Loucy (cell line): ENCODE results near the gene WDR48.

Experiments used
- H2AFZ ChIP-seq: fragments of 200-600 bp; sonication (generic); 2 replicates; pipeline ENCODE4 v1.6.0; 2016; ENCODE audit warnings: antibody characterized with exemption, mild to moderate bottlenecking, low read length, moderate library complexity
- H3F3A ChIP-seq: fragments of 200-600 bp; 2 replicates; pipeline ENCODE4 v1.6.0; 2016; ENCODE audit warnings: antibody characterized with exemption, low read depth, mild to moderate bottlenecking
- H3K27me3 ChIP-seq: fragments of 200-600 bp; sonication (generic); 2 replicates; pipeline ENCODE4 v1.6.1; 2014; ENCODE audit warnings: low read length, mild to moderate bottlenecking; ENCODE audit not compliant: insufficient read depth, poor library complexity, severe bottlenecking
- H3K36me3 ChIP-seq: fragments of 200-600 bp; sonication (generic); 2 replicates; pipeline ENCODE4 v1.6.1; 2016; ENCODE audit warnings: low read length; ENCODE audit not compliant: insufficient read depth
- H3K4me1 ChIP-seq: fragments of 200-600 bp; sonication (generic); 2 replicates; pipeline ENCODE4 v1.5.1; 2014; ENCODE audit warnings: low read length, mild to moderate bottlenecking; ENCODE audit not compliant: insufficient read depth, poor library complexity, severe bottlenecking
- H3K4me2 ChIP-seq: fragments of 200-600 bp; sonication (generic); 2 replicates; pipeline ENCODE4 v1.6.0; 2014; ENCODE audit warnings: antibody characterized with exemption, low read length, low read depth, mild to moderate bottlenecking; ENCODE audit not compliant: poor library complexity, severe bottlenecking
- H3K4me3 ChIP-seq: fragments of 200-600 bp; sonication (generic); 2 replicates; pipeline ENCODE4 v1.5.1; 2014; ENCODE audit warnings: low read length, mild to moderate bottlenecking, mixed read lengths; ENCODE audit not compliant: poor library complexity, severe bottlenecking
- H3K79me2 ChIP-seq: fragments of 200-600 bp; sonication (generic); 2 replicates; pipeline ENCODE4 v1.6.1; 2014; ENCODE audit warnings: low read length; ENCODE audit not compliant: insufficient read depth
- H3K9ac ChIP-seq: fragments of 200-600 bp; sonication (generic); 2 replicates; pipeline ENCODE4 v1.6.0; 2014; ENCODE audit warnings: mild to moderate bottlenecking, low read depth, low read length, moderate library complexity; ENCODE audit not compliant: poor library complexity, severe bottlenecking
- H3K9me2 ChIP-seq: fragments of 200-600 bp; sonication (generic); replicated peaks from 2 replicates; pipeline ENCODE4 v1.6.1; 2016; ENCODE audit warnings: low read depth, low read length, mixed read lengths
- H3K9me3 ChIP-seq: fragments of 200-600 bp; sonication (generic); 2 replicates; pipeline ENCODE4 v1.6.1; 2014; ENCODE audit warnings: mild to moderate bottlenecking, antibody characterized with exemption, low read length, low read depth; ENCODE audit not compliant: insufficient read depth
- H4K20me1 ChIP-seq: fragments of 200-600 bp; sonication (generic); 2 replicates; pipeline ENCODE4 v1.6.0; 2014; ENCODE audit warnings: antibody characterized with exemption, low read length, mild to moderate bottlenecking; ENCODE audit not compliant: insufficient read depth, poor library complexity, severe bottlenecking
- EZH2phosphoT487 ChIP-seq: fragments of 200-600 bp; IDR thresholded peaks from 2 replicates; pipeline ENCODE4 v1.6.1; 2018; ENCODE audit warnings: antibody characterized with exemption, mild to moderate bottlenecking, moderate library complexity, borderline replicate concordance
- TF ChIP-seq, protein P1 (sequence below): fragments of 200-600 bp; sonication (generic); conservative IDR thresholded peaks from 2 replicates; pipeline ENCODE4 v1.5.1; 2014; ENCODE audit warnings: mild to moderate bottlenecking, antibody characterized with exemption, low read length

WDR48 gene

DNA sequence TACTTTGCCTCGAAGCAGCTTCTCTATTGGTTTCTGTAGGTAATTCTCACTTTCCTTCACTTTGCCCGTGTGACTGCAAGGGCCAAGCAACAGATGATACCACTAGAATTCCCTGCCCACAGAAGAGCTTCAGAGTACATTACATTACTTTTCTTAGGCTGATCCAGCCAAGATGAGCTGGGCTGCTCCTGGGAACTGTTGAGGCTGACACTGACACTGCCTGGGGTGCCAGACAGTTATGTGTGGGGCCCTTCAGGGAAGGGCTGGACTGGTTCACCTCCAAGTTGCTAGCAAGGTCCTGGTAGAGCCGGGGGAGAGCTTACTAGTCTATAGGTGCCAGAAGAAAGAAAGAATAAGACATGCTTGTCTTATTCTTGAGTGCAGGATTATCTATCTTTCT, 36.6 kb downstream of the WDR48 start:
- Histone ChIP-seq H3F3A (no peaks in the 10 kb centered on the region), H3K4me1 (no peaks in the 10 kb centered on the region), H3K9me3 (no peaks in the 10 kb centered on the region), H3K79me2 (no peaks in the 10 kb centered on the region), H4K20me1 (no peaks in the 10 kb centered on the region), H2AFZ (no peak overlapping the region), H3K4me2 (no peak overlapping the region), H3K9me2 (no peaks in the 10 kb centered on the region), H3K36me3 (peaks cover 81% of the 10 kb centered on the region; the same call in 1 of the 2 replicates), H3K4me3 (no peak overlapping the region), H3K27me3 (no peaks in the 10 kb centered on the region), H3K9ac (no peak overlapping the region)
- no peak for TF ChIP-seq EZH2phosphoT487
- TF ChIP-seq, protein P1, sequence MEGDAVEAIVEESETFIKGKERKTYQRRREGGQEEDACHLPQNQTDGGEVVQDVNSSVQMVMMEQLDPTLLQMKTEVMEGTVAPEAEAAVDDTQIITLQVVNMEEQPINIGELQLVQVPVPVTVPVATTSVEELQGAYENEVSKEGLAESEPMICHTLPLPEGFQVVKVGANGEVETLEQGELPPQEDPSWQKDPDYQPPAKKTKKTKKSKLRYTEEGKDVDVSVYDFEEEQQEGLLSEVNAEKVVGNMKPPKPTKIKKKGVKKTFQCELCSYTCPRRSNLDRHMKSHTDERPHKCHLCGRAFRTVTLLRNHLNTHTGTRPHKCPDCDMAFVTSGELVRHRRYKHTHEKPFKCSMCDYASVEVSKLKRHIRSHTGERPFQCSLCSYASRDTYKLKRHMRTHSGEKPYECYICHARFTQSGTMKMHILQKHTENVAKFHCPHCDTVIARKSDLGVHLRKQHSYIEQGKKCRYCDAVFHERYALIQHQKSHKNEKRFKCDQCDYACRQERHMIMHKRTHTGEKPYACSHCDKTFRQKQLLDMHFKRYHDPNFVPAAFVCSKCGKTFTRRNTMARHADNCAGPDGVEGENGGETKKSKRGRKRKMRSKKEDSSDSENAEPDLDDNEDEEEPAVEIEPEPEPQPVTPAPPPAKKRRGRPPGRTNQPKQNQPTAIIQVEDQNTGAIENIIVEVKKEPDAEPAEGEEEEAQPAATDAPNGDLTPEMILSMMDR = no peak

GRCh38 chr3:39088889-39089288, 37.1 kb downstream of the WDR48 start:
- no peak for TF ChIP-seq EZH2phosphoT487
- TF ChIP-seq, protein P1 = no peak
- H3K9me3 ChIP-seq = no peaks in the 10 kb centered on the region
- no peak overlapping the region for H2AFZ ChIP-seq
- peaks cover 85% of the 10 kb centered on the region; the same call in 1 of the 2 replicates for H3K36me3 ChIP-seq
- no peaks in the 10 kb centered on the region for H3K4me1 ChIP-seq
- H3K4me2 ChIP-seq = no peak overlapping the region
- H3F3A ChIP-seq = no peaks in the 10 kb centered on the region
- H3K4me3 ChIP-seq = no peak overlapping the region
- H3K9ac ChIP-seq = no peak overlapping the region
- H4K20me1 ChIP-seq = no peaks in the 10 kb centered on the region
- no peaks in the 10 kb centered on the region for H3K27me3 ChIP-seq
- no peaks in the 10 kb centered on the region for H3K9me2 ChIP-seq
- no peaks in the 10 kb centered on the region for H3K79me2 ChIP-seq

- H3K27me3 ChIP-seq = no peaks in the 10 kb centered on the region
- no peak for TF ChIP-seq EZH2phosphoT487
- TF ChIP-seq, protein P1 = no peak
These were observed 39.1 kb downstream of the WDR48 start for GRCh38 chr3:39090922-39091321.

More at GRCh38 chr3:39090922-39091321, 39.1 kb downstream of the WDR48 start:
- Histone ChIP-seq H3K4me2 (no peak overlapping the region), H3K79me2 (no peaks in the 10 kb centered on the region), H3F3A (no peaks in the 10 kb centered on the region), H3K9ac (no peak overlapping the region), H3K9me3 (no peaks in the 10 kb centered on the region), H3K9me2 (no peaks in the 10 kb centered on the region), H3K36me3 (peaks cover 94% of the 10 kb centered on the region; the same call in 1 of the 2 replicates), H3K4me3 (no peak overlapping the region), H4K20me1 (no peaks in the 10 kb centered on the region), H2AFZ (no peak overlapping the region), H3K4me1 (no peaks in the 10 kb centered on the region)
